DMS153 treated with DMSO at 0.1 percent for 48 hours (cell line): ENCODE data around the gene DPH5.
A peak's percentile ranks its signal among the peaks of the same experiment; 100 is the strongest.
"Not testable (repeated sequence)": the region's sequence is repeated elsewhere in the genome, so short reads cannot be mapped to it uniquely, and the experiment has no call there.

Source experiments
- DNase-seq: peaks from one replicate; lab custom pipeline; 2025; ENCODE audit not compliant: unreplicated experiment; lab: John Stamatoyannopoulos, UW

Gene DPH5

GRCh38 chr1:101032129-101032528 is 6.5 kb upstream of the DPH5 start:
- not testable (repeated sequence) for DNase-seq

- no peak for DNase-seq
Measured at GRCh38 chr1:101030881-101031280, 5.3 kb upstream of the DPH5 start.

GRCh38 chr1:101029184-101029583 is 3.6 kb upstream of the DPH5 start:
- no peak for DNase-seq

GRCh38 chr1:101028466-101028865 is 2.9 kb upstream of the DPH5 start:
- no peak for DNase-seq

DNA sequence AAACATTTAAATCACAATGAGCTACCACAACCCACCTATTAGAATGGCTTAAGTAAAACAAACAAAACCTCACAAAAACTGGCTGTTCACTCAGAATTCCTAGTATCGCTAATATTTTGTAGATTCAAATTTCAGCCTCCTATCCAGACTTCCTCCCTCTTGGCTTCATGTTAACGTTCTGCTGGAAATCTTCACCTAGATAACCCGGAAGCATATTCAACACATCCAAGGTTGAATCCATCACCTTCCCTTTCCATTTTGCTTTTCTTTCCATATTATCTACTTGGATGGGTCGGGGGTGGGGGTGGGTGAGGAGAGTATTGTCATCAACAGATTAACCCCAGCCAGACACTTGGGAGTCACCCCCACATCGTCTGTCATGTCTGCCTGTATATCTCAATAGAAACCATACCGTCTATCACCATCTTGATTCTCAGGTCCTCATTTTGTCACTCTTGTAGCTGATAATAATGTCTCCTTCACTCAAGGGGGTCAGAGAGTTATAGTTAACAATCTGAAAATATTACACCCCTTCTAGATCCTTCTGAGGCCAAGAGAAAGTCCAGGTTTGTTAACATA is 1.7 kb upstream of the DPH5 start:
- DNase-seq, result no peak

- DNase-seq, result no peak
Measured at GRCh38 chr1:101026430-101026788, 825 bp upstream of the DPH5 start.

DNA sequence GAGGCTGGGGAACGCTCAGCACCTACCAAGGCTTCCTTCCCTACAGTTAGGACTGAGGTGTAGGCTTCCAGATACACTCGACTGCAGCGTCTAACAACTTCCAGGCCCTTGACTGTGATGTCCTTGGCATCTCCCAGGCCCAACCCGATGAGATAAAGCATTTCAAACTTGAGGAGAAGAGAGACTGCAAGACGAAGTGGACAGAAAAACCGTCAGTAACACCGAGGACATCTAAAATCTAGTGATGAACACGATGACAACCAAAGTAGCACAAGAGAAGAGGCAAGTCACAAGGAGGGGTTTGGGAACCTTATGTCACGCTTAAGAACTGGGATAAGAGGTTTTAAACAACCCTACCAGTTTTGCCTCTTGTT is 314 bp downstream of the DPH5 start:
- no peak for DNase-seq

DNA sequence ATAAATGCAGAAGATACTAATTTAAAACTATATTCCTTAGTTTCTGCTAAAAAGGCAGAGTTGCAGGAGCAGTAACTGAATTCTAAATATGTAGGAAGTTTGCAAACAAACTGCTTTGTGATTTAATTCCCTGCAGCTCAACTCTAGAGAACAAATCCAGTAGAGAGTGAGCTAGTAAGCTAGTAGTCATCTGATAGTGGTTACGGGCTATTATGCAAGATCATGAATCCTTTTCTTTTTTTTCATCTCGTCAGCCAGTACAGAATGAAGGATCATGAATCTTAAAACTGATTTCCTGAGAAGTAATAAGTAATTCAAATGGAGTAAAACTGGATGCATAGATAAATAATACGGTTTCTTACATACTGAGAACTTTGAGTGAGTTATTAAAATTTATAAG is 3.3 kb downstream of the DPH5 start:
- DNase-seq, result peak; percentile 51

GRCh38 chr1:101017448-101017847 is 8.1 kb downstream of the DPH5 start:
- DNase-seq, result no peak

GRCh38 chr1:101013776-101014175 is 11.8 kb downstream of the DPH5 start:
- no peak for DNase-seq

GRCh38 chr1:101008229-101008834 is 17.3 kb downstream of the DPH5 start:
- no peak for DNase-seq

- no peak for DNase-seq
Measured at GRCh38 chr1:101006553-101006952, 19.0 kb downstream of the DPH5 start.

DNA sequence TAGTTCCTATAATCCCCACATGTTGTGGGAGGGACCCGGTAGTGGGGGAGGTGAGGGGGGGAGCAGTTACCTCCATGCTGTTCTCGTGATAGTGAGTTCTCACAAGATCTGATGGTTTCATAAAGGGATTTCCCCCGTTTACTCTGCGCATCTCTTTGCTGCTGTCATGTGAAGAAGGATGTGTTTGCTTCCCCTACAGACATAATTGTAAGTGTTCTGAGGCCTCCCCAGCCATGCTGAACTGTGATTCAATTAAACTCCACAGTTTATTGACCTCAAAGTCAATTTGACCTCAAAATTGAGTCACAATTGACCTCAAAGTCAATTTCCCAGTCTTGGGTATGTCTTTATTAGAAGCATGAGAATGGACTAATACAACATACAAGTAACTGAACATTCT is 19.7 kb downstream of the DPH5 start:
- no peak for DNase-seq

DNA sequence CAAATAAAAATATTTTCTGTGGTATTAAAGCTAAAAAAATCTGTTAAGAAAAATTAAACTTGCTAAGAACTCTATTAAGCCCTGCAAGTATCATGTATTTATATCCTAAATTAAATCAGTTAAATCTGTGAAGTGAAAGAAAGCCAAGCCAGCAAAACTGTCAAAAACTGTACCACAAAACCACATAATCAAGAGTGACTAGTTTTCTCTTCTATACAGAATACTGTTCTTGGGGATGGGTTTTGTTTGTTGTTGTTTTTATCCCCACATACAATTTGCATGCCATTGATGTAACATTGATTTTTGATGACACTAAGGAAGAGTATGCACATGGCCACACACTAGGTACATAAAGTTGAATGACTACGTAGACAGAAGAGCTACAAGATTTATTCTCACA is 20.4 kb downstream of the DPH5 start:
- no peak for DNase-seq

GRCh38 chr1:101004670-101005069 is 20.9 kb downstream of the DPH5 start:
- no peak for DNase-seq

GRCh38 chr1:101004061-101004460 is 21.5 kb downstream of the DPH5 start:
- no peak for DNase-seq

- DNase-seq, result no peak
Measured at GRCh38 chr1:101003012-101003650, 22.5 kb downstream of the DPH5 start.

- DNase-seq, result no peak
Measured at GRCh38 chr1:101002551-101002950, 23.0 kb downstream of the DPH5 start.

- no peak for DNase-seq
Measured at GRCh38 chr1:101000131-101000873, 25.3 kb downstream of the DPH5 start.

DNA sequence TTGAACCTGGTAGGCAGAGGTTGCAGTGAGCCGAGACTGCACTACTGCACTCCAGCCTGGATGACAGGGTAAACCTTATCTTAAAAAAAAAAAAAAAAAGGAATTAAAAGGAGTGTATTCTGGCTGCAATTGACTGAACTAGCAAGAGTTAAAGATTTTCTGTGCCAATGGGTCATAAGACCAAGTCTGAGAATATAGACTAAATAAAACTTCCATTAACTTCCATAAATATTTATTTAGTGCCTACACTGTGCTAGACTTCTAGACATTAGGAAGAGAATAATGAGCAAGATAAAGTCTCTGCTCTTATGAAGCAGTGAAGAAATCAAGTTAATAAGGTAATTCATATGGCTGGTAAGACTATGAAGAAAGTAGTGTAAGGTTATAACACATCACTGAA is 27.2 kb downstream of the DPH5 start:
- no peak for DNase-seq

- DNase-seq, result no peak
Measured at GRCh38 chr1:100995198-100995988, 30.2 kb downstream of the DPH5 start.
